ENCODE results near the gene MED31. TPM values are rescaled to one million over a fixed set of nuclear protein-coding genes. Genes with fewer than 3 reads are reported as not detected.

Gene MED31
- total and polyA plus RNA-seq, 2 of the 4 experiments (the other 2 are of a cell fraction), result 5.6 to 11.6 TPM

DNA sequence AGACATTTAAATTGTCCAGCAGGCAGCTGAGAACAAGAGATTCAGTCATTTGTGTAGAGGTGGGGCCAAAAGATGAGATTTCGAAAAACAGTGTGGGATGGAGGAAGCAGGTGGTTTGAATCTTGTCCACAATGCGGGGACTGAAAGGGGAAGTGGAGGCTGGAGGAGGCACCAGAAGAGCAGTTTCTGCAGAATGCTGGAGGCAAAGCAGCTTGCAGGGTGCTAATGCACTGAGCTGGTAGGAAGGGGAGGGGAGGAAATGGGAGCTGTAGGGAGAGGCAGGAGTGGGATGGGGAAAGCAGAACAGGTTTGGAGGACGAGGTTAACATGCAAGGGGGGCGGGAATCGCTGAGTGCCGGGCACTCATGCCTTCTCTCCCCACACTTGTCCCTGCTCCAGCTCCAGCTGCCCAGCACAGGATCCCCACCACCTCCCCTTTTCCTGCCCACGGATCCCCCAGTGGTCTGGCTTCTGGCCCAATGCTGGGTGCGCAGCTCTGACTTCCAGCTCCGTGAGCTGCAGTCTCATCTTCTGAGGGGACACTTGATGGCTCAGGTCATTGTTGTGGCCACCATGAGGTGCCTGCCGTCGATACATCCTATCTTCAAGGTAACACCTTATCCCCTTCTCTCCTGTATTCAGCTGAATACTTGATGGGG is 9.5 kb upstream of the MED31 start:
- no peaks in the 10 kb centered on the region for H3K9me3 ChIP-seq (ENCODE audit: control insufficient read depth, insufficient read depth, low read length)
- no peak overlapping the region for H3K4me3 ChIP-seq (ENCODE audit: insufficient read depth, low read depth, low read length)
- WGBS, 2 experiments (ENCODE audit: extremely low coverage in 2 of 2, insufficient read length in 1 of 2), result 54% methylated on average over 3 of the region's 11 CpGs; no CpG with 5 or more reads in 1 of the 2 experiments
- no peak overlapping the region for H3K18ac ChIP-seq (ENCODE audit: low read depth, low read length)
- H3K9me1 ChIP-seq (ENCODE audit: insufficient read depth, low read length), result no peaks in the 10 kb centered on the region
- H3K4me2 ChIP-seq (ENCODE audit: low read depth, low read length), result no peak overlapping the region
- H3K4ac ChIP-seq (ENCODE audit: low read depth, low read length), result no peak overlapping the region
- no peaks in the 10 kb centered on the region for H4K20me1 ChIP-seq (ENCODE audit: insufficient read depth, low read length)
- H3K36me3 ChIP-seq (ENCODE audit: control insufficient read depth, insufficient read depth, low read length), result no peaks in the 10 kb centered on the region
- POLR2A ChIA-PET (ENCODE audit: unreplicated experiment), result no interaction called here
- H2BK5ac ChIP-seq (ENCODE audit: low read depth, low read length, poor library complexity, severe bottlenecking), result no peak overlapping the region
- H2BK120ac ChIP-seq (ENCODE audit: low read depth, low read length), result no peak overlapping the region
- no peak for TF ChIP-seq BHLHE40 (IDR thresholded peaks at IDR 0.05; ENCODE audit: low read depth, low read length)
- H3K27me3 ChIP-seq (ENCODE audit: control insufficient read depth, insufficient read depth, low read length), result peaks cover 41% of the 10 kb centered on the region
- no peaks in the 10 kb centered on the region for H3K4me1 ChIP-seq (ENCODE audit: control insufficient read depth, insufficient read depth, low read length)
- intact Hi-C loops (cut with micrococcal nuclease) (loop anchor here (10.0 kb wide), 1 partner anchor 94 kb away; the partner anchor contains the start of gene XAF1), dilution Hi-C loops (cut with HindIII; ENCODE audit: low sequenced_read_pairs, unreplicated experiment) (no loop called here), in situ Hi-C loops (cut with MboI; ENCODE audit: low sequenced_read_pairs) (loop anchor here (10.0 kb wide), 3 partner anchors 134 to 354 kb away; partner anchors contain the start of genes RNASEK and TEKT1)
- no peak overlapping the region for H2BK15ac ChIP-seq (ENCODE audit: low read depth, low read length)
- no peaks in the 10 kb centered on the region for H3K79me1 ChIP-seq (ENCODE audit: low read depth in 1 of 2, low read length in 2 of 2)
- H2AK9ac ChIP-seq (replicated peaks; ENCODE audit: low read depth, low read length, poor library complexity), result no peak overlapping the region
- no peak overlapping the region for H2BK20ac ChIP-seq (ENCODE audit: low read depth, low read length)
- H3K9ac ChIP-seq (ENCODE audit: low read depth, low read length), result no peak overlapping the region
- no peak for ATAC-seq (ENCODE audit: low read depth)
- H3K14ac ChIP-seq (replicated peaks; ENCODE audit: low read depth, low read length), result no peak overlapping the region
- H2AFZ ChIP-seq (replicated peaks; ENCODE audit: low read length, poor library complexity), result no peak overlapping the region
- DNase-seq, result no peak
- no peak overlapping the region for H2AK5ac ChIP-seq (ENCODE audit: low read depth, low read length)
- H4K8ac ChIP-seq (ENCODE audit: low read depth in 2 of 2, low read length in 2 of 2), result no peak overlapping the region
- CTCF ChIA-PET, result interaction anchor here (0.5 kb wide), 1 partner anchor 229 kb away, joined by 3 read pairs; no protein-coding TSS in a partner anchor
- BruUV-seq (replicated peaks), result no TSS peak
- H3K56ac ChIP-seq (ENCODE audit: extremely low read depth, insufficient read depth, low read length), result no peak overlapping the region
- no peak overlapping the region for H4K5ac ChIP-seq (ENCODE audit: low read depth, low read length)
- H3K23ac ChIP-seq (ENCODE audit: low read depth, low read length), result no peak overlapping the region
- no peak overlapping the region for H3K27ac ChIP-seq (ENCODE audit: insufficient read depth, low read length)
- H4K91ac ChIP-seq (ENCODE audit: insufficient read depth, low read depth, low read length), result no peak overlapping the region
